NT2/D1 (cell line): ENCODE results near the gene PTPRN2.

Experiments
- DNase-seq: peaks from one replicate; pipeline ENCODE4 v3.0.0-alpha.2; 2011; ENCODE audit warnings: low read depth, low spot score
- H3K27me3 ChIP-seq: 2 replicates; pipeline ENCODE4 v1.6.0; 2011; ENCODE audit warnings: mild to moderate bottlenecking; ENCODE audit not compliant: insufficient read length, insufficient read depth
- H3K36me3 ChIP-seq: 2 replicates; pipeline ENCODE4 v1.6.1; 2011; ENCODE audit warnings: mild to moderate bottlenecking, low read length, mixed read lengths; ENCODE audit not compliant: insufficient read depth, insufficient read length
- H3K4me1 ChIP-seq: 2 replicates; pipeline ENCODE4 v1.5.1; 2011; ENCODE audit not compliant: insufficient read depth, insufficient read length
- H3K4me3 ChIP-seq: 2 replicates; pipeline ENCODE4 v1.5.1; 2011; ENCODE audit warnings: low read depth; ENCODE audit not compliant: insufficient read length
- H3K9ac ChIP-seq: 2 replicates; pipeline ENCODE4 v1.6.0; 2011; ENCODE audit warnings: low read depth; ENCODE audit not compliant: insufficient read length
- H3K9me3 ChIP-seq: 2 replicates; pipeline ENCODE4 v1.5.1; 2011; ENCODE audit warnings: mild to moderate bottlenecking, low read length; ENCODE audit not compliant: insufficient read depth
- SUZ12 ChIP-seq: IDR thresholded peaks from 2 replicates; pipeline ENCODE4 v1.6.1; 2011; ENCODE audit not compliant: insufficient read length, insufficient read depth; ENCODE audit errors: extremely low read depth
- YY1 ChIP-seq: IDR thresholded peaks from 2 replicates; pipeline ENCODE4 v1.6.1; 2011; ENCODE audit not compliant: insufficient read length, insufficient read depth
- ZNF274 ChIP-seq: IDR thresholded peaks from 2 replicates; pipeline ENCODE4 v1.6.1; 2011; ENCODE audit warnings: mild to moderate bottlenecking, low read depth, low read length

PTPRN2 gene

GRCh38 chr7:158449266-158449665 lies 138.4 kb downstream of the PTPRN2 start:
- no peaks in the 10 kb centered on the region for H3K9me3 ChIP-seq
- TF ChIP-seq ZNF274 (no peak), YY1 (no peak), SUZ12 (no peak)
- no peak overlapping the region for H3K4me3 ChIP-seq
- H3K9ac ChIP-seq, result no peak overlapping the region
- peaks cover 4% of the 10 kb centered on the region for H3K4me1 ChIP-seq
- no peaks in the 10 kb centered on the region for H3K27me3 ChIP-seq
- DNase-seq, result no peak
- H3K36me3 ChIP-seq, result no peaks in the 10 kb centered on the region

DNA sequence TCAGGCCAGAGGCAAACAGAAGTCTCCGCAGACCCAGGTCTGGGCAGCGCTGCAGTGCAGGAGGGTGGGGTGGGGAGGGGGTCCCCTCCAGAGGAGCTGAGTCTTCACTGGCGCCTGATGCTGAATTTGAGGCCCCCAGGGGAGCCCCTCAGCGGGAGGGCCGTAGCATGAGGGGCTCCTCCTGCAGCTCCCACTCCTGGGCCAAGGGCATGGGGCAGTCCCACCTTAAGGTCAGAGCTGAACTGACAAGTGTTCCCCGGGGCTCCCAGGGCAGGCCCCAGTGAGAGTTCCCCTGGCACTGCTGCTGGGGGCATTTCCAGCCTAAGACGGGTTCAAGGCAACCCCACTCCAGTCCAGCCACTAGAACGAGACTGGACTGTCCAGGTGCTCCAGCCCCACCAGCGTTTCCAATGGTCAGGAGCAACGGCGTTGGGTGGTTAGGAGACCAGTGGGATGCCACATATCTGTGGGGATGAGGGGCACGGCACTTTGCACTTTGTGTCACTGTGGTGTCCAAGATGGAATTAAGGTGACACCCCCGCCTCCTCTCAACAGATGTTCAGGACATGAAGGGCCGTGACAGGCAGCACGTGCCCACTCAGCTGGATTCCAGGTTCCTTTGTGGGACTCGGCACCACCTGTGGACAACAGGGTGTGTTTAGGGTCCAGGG lies 139.1 kb downstream of the PTPRN2 start:
- Histone ChIP-seq H3K9me3 (no peaks in the 10 kb centered on the region), H3K36me3 (no peaks in the 10 kb centered on the region), H3K4me3 (no peak overlapping the region), H3K4me1 (peaks cover 7% of the 10 kb centered on the region), H3K27me3 (no peaks in the 10 kb centered on the region), H3K9ac (no peak overlapping the region)
- DNase-seq, result no peak
- TF ChIP-seq YY1, result no peak
- TF ChIP-seq SUZ12, result no peak
- TF ChIP-seq ZNF274, result no peak

- H3K9me3 ChIP-seq, result no peaks in the 10 kb centered on the region
Observed at GRCh38 chr7:158447506-158448171, 140.0 kb downstream of the PTPRN2 start.

DNA sequence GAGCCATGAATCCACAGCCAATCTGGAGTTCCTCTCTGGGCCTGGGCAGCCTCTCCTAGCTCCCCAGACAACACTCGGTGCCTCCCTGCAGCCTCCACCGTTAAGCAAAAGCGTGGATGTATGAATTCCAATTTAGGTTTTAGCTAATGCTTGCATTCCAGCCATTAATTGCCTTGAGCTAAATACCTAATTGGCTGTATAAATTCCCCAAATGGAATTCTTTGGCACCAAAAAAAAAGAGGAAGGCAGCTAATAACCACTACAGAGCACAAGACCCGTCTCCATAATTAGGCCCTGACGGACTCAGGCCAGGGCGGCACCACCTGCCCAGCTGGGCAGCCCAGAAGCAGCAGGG lies 140.5 kb downstream of the PTPRN2 start:
- no peak overlapping the region for H3K9ac ChIP-seq
- H3K4me3 ChIP-seq, result no peak overlapping the region
- peaks cover 9% of the 10 kb centered on the region for H3K4me1 ChIP-seq
- no peaks in the 10 kb centered on the region for H3K36me3 ChIP-seq
- TF ChIP-seq SUZ12, result no peak
- no peak for TF ChIP-seq YY1
- TF ChIP-seq ZNF274, result no peak
- no peaks in the 10 kb centered on the region for H3K27me3 ChIP-seq
- H3K9me3 ChIP-seq, result no peaks in the 10 kb centered on the region
- DNase-seq, result no peak

More at GRCh38 chr7:158447506-158448171, 140.0 kb downstream of the PTPRN2 start:
- H3K36me3 ChIP-seq, result no peaks in the 10 kb centered on the region
- no peak overlapping the region for H3K9ac ChIP-seq
- peaks cover 9% of the 10 kb centered on the region for H3K4me1 ChIP-seq
- TF ChIP-seq YY1 (no peak), SUZ12 (no peak), ZNF274 (no peak)
- H3K27me3 ChIP-seq, result no peaks in the 10 kb centered on the region
- no peak overlapping the region for H3K4me3 ChIP-seq
- no peak for DNase-seq

GRCh38 chr7:158446706-158447105 lies 140.9 kb downstream of the PTPRN2 start:
- no peaks in the 10 kb centered on the region for H3K9me3 ChIP-seq
- no peak for DNase-seq
- no peaks in the 10 kb centered on the region for H3K27me3 ChIP-seq
- TF ChIP-seq SUZ12, result no peak
- no peak overlapping the region for H3K9ac ChIP-seq
- no peaks in the 10 kb centered on the region for H3K36me3 ChIP-seq
- peaks cover 9% of the 10 kb centered on the region for H3K4me1 ChIP-seq
- H3K4me3 ChIP-seq, result no peak overlapping the region

DNA sequence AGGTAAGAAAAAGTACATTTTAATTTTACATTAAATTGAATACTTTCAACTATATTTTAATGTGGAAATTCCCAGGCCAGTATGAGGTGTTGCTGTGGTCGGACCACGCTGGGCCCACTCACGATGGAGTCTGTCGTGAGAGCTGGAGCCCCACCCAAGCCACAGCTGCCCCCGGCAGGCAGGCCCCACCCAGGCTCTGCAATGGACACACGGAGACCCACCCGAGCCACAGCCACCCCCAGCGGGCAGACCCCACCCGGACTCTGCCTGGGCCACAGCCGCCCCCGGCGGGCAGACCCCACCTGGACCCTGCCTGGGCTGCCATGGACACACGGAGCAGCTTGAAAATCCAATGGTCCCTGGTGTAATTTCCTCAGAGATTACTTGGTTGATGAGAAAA lies 141.3 kb downstream of the PTPRN2 start:
- DNase-seq, result no peak
- Histone ChIP-seq H3K27me3 (no peaks in the 10 kb centered on the region), H3K9me3 (no peaks in the 10 kb centered on the region), H3K36me3 (no peaks in the 10 kb centered on the region), H3K4me3 (no peak overlapping the region), H3K4me1 (peaks cover 9% of the 10 kb centered on the region), H3K9ac (no peak overlapping the region)
- TF ChIP-seq SUZ12 (no peak), YY1 (no peak), ZNF274 (no peak)

DNA sequence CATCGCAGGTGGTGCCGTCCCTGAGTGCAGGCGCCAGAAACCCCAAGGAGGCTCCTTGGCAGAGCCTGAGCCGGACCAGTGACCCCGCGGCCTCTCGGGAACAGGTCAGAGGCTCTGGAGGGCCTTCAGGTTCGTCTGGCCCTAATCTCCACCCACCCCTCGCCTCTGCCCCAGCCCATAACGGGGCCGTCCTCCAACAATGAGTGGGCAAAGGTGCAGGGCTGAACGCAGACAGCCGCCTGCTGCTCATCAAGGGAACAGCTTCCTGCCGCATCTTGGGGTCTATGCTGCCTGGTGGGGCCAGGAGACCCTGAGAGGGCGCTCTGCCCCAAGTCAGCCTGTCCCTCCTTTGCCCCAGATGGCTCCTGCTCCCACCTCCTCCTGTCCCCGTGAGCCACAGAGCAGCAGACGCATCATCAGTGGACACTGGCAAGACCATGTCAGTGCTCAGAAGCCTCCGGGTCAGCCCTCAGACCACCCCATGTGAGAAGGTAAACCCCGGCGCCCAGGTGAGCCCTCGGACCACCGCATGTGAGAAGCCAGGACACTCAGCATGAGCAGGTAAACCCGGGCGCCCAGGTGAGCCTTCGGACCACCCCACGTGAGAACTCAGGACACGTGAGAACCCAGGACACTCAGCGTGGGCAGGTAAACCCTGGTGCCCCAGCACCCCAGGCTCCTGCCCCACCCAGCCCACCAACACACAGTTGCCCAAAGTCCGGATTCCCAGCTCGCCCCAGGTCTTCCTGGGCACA lies 142.0 kb downstream of the PTPRN2 start:
- Histone ChIP-seq H3K27me3 (no peaks in the 10 kb centered on the region), H3K4me3 (no peak overlapping the region), H3K36me3 (no peaks in the 10 kb centered on the region), H3K9ac (no peak overlapping the region), H3K9me3 (no peaks in the 10 kb centered on the region), H3K4me1 (peaks cover 9% of the 10 kb centered on the region)
- TF ChIP-seq ZNF274 (no peak), SUZ12 (no peak), YY1 (no peak)
- no peak for DNase-seq
